Measurements from ENCODE around the gene RELT. TPM values are rescaled to one million over a fixed set of nuclear protein-coding genes. Genes with fewer than 3 reads are reported as not detected.

RELT gene
- total and polyA plus RNA-seq, 2 donors (not counting 1 experiment from before 2014, with no cell fraction given), result 0.33 to 0.70 TPM

- Histone ChIP-seq H4K20me1 (ENCODE audit: control insufficient read depth, extremely low read depth, insufficient read depth, low read length) (no peaks in the 10 kb centered on the region), H3K27me3 (ENCODE audit: control insufficient read depth, insufficient read depth, low read length) (no peaks in the 10 kb centered on the region), H3K79me2 (ENCODE audit: control insufficient read depth, insufficient read depth, low read length) (no peaks in the 10 kb centered on the region), H2AFZ (ENCODE audit: low read length) (no peak overlapping the region), H3K4me3 (replicated peaks in 1 of 4; ENCODE audit: control extremely low read depth in 1 of 4, insufficient read depth in 1 of 4, low read depth in 3 of 4, low read length in 4 of 4) (no peak overlapping the region), H3K4me1 (ENCODE audit: control insufficient read depth, extremely low read depth, insufficient read depth, low read length) (peaks cover 2% of the 10 kb centered on the region), H3K4me2 (ENCODE audit: extremely low read depth, insufficient read depth, low read length) (no peak overlapping the region), H3K9ac (ENCODE audit: insufficient read depth, low read length) (no peak overlapping the region), H3K36me3 (ENCODE audit: control insufficient read depth, insufficient read depth, low read length) (no peaks in the 10 kb centered on the region), H3K27ac (ENCODE audit: insufficient read depth, low read length) (no peak overlapping the region), H3K9me3 (ENCODE audit: control insufficient read depth, insufficient read depth, low read depth, low read length) (no peaks in the 10 kb centered on the region)
- no peak for DNase-seq (ENCODE audit: low read depth in 2 of 2)
- TF ChIP-seq CTCF (conservative IDR thresholded peaks at IDR 0.05 in 1 of 2, IDR thresholded peaks at IDR 0.05 in 1 of 2; ENCODE audit: low read depth in 1 of 2, low read length in 2 of 2), result no peak
- TF ChIP-seq EZH2 (IDR thresholded peaks at IDR 0.05; ENCODE audit: low read length, missing control alignments), result no peak
Measured at GRCh38 chr11:73422886-73423285, 46.7 kb downstream of the RELT start.

- TF ChIP-seq EZH2 (IDR thresholded peaks at IDR 0.05; ENCODE audit: low read length, missing control alignments) (no peak), CTCF (conservative IDR thresholded peaks at IDR 0.05 in 1 of 2, IDR thresholded peaks at IDR 0.05 in 1 of 2; ENCODE audit: low read depth in 1 of 2, low read length in 2 of 2) (no peak)
- DNase-seq (ENCODE audit: low read depth in 2 of 2), result no peak
Measured at GRCh38 chr11:73423506-73423905, 47.3 kb downstream of the RELT start.

GRCh38 chr11:73425108-73425507 lies 48.9 kb downstream of the RELT start:
- no peak for TF ChIP-seq EZH2 (IDR thresholded peaks at IDR 0.05; ENCODE audit: low read length, missing control alignments)
- TF ChIP-seq CTCF (conservative IDR thresholded peaks at IDR 0.05 in 1 of 2, IDR thresholded peaks at IDR 0.05 in 1 of 2; ENCODE audit: low read depth in 1 of 2, low read length in 2 of 2), result no peak
- Histone ChIP-seq H3K36me3 (ENCODE audit: control insufficient read depth, insufficient read depth, low read length) (no peaks in the 10 kb centered on the region), H3K9ac (ENCODE audit: insufficient read depth, low read length) (no peak overlapping the region), H3K4me2 (ENCODE audit: extremely low read depth, insufficient read depth, low read length) (no peak overlapping the region), H3K27ac (ENCODE audit: insufficient read depth, low read length) (no peak overlapping the region), H3K9me3 (ENCODE audit: control insufficient read depth, insufficient read depth, low read depth, low read length) (no peaks in the 10 kb centered on the region), H3K4me1 (ENCODE audit: control insufficient read depth, extremely low read depth, insufficient read depth, low read length) (peaks cover 2% of the 10 kb centered on the region), H2AFZ (ENCODE audit: low read length) (no peak overlapping the region), H3K79me2 (ENCODE audit: control insufficient read depth, insufficient read depth, low read length) (no peaks in the 10 kb centered on the region), H3K4me3 (replicated peaks in 1 of 4; ENCODE audit: control extremely low read depth in 1 of 4, insufficient read depth in 1 of 4, low read depth in 3 of 4, low read length in 4 of 4) (no peak overlapping the region), H4K20me1 (ENCODE audit: control insufficient read depth, extremely low read depth, insufficient read depth, low read length) (no peaks in the 10 kb centered on the region), H3K27me3 (ENCODE audit: control insufficient read depth, insufficient read depth, low read length) (no peaks in the 10 kb centered on the region)
- no peak for DNase-seq (ENCODE audit: low read depth in 2 of 2)

More at GRCh38 chr11:73423506-73423905, 47.3 kb downstream of the RELT start:
- Histone ChIP-seq H3K79me2 (ENCODE audit: control insufficient read depth, insufficient read depth, low read length) (no peaks in the 10 kb centered on the region), H3K4me3 (replicated peaks in 1 of 4; ENCODE audit: control extremely low read depth in 1 of 4, insufficient read depth in 1 of 4, low read depth in 3 of 4, low read length in 4 of 4) (no peak overlapping the region), H3K4me1 (ENCODE audit: control insufficient read depth, extremely low read depth, insufficient read depth, low read length) (peaks cover 2% of the 10 kb centered on the region), H3K27ac (ENCODE audit: insufficient read depth, low read length) (no peak overlapping the region), H3K36me3 (ENCODE audit: control insufficient read depth, insufficient read depth, low read length) (no peaks in the 10 kb centered on the region), H3K9ac (ENCODE audit: insufficient read depth, low read length) (no peak overlapping the region), H3K4me2 (ENCODE audit: extremely low read depth, insufficient read depth, low read length) (no peak overlapping the region), H3K9me3 (ENCODE audit: control insufficient read depth, insufficient read depth, low read depth, low read length) (no peaks in the 10 kb centered on the region), H2AFZ (ENCODE audit: low read length) (no peak overlapping the region), H3K27me3 (ENCODE audit: control insufficient read depth, insufficient read depth, low read length) (no peaks in the 10 kb centered on the region), H4K20me1 (ENCODE audit: control insufficient read depth, extremely low read depth, insufficient read depth, low read length) (no peaks in the 10 kb centered on the region)
